K562 (cell line): ENCODE data around the gene SH3D19. TPM values are rescaled to one million over a fixed set of nuclear protein-coding genes. Genes with fewer than 3 reads are reported as not detected.

Experiments
- ATAC-seq: fragments of 200-7000 bp; cut with Tn5 transposase; 3 replicates; pipeline ENCODE4 v1.9.1; 2020; ENCODE audit warnings: moderate library complexity
- BruUV-seq: library from RNA; stranded (reverse); fragments of 400-500 nt; replicated peaks from 2 replicates; lab custom pipeline; 2021; lab: Mats Ljungman, UMichigan
- CTCF ChIA-PET: fragments of 300-600 bp; formaldehyde crosslinking; extraction: SDS; loops from one replicate; lab custom pipeline; 2021; ENCODE audit warnings: low intra/inter-chr PET ratio; lab: Yijun Ruan, JAX
- POLR2A ChIA-PET: fragments of 300-600, 350-650 bp; sonication (Branson Sonifier 250); formaldehyde crosslinking; extraction: SDS; loops from one replicate; lab custom pipeline; 2021; ENCODE audit warnings: antibody characterized with exemption, inconsistent platforms; lab: Yijun Ruan, JAX
- DNase-seq, 4 experiments: peaks; one replicate each; pipeline versions ENCODE4 v3.0.0 to v3.0.0-alpha.2; 2011 to 2018; ENCODE audit warnings: low spot score in 3 of 4, mixed read lengths in 3 of 4; ENCODE audit errors: extremely low read depth in 1 of 4
- FAIRE-seq: peaks from 2 replicates; lab custom pipeline; 2011; peaks lifted over from hg19 to GRCh38; lab: Jason Lieb, UNC
- H2AFZ ChIP-seq: 2 replicates; pipeline ENCODE4 v1.6.0; 2011; ENCODE audit warnings: low read depth, low read length, control low read depth, inconsistent platforms
- H3K27ac ChIP-seq: fragments of 200-600 bp; 3 replicates; pipeline ENCODE4 v1.8.0; 2011; ENCODE audit warnings: low read depth, mild to moderate bottlenecking, control low read depth, inconsistent platforms, low read length, moderate library complexity, mixed read lengths; ENCODE audit errors: extremely low read depth
- H3K27me3 ChIP-seq, 2 experiments: fragments of 300-600 bp in 1 of 2; 2 replicates in 1 of 2; 3 replicates in 1 of 2; pipeline versions ENCODE4 v1.6.0 to v1.8.0; 2011; ENCODE audit warnings: inconsistent platforms in 2 of 2, low read length in 2 of 2, mild to moderate bottlenecking in 1 of 2, mixed read lengths in 1 of 2, moderate library complexity in 1 of 2; ENCODE audit not compliant: control insufficient read depth in 2 of 2, insufficient read depth in 2 of 2
- H3K36me3 ChIP-seq: fragments of 300-600 bp; 3 replicates; pipeline ENCODE4 v1.8.0; 2011; ENCODE audit warnings: mild to moderate bottlenecking, low read length, inconsistent platforms; ENCODE audit not compliant: control insufficient read depth, insufficient read depth
- H3K4me1 ChIP-seq, 2 experiments: fragments of 200-600 bp in 1 of 2; replicated peaks in 1 of 2; 2 replicates in 1 of 2; 3 replicates in 1 of 2; pipeline versions ENCODE4 v1.5.1 to v1.8.0; 2011; ENCODE audit warnings: inconsistent platforms in 2 of 2, low read length in 2 of 2, mild to moderate bottlenecking in 1 of 2, mixed read lengths in 1 of 2, moderate library complexity in 1 of 2; ENCODE audit not compliant: control insufficient read depth in 2 of 2, insufficient read depth in 2 of 2
- H3K4me2 ChIP-seq: 2 replicates; pipeline ENCODE4 v1.6.1; 2011; ENCODE audit warnings: low read length, control low read depth, inconsistent platforms, mixed read lengths; ENCODE audit not compliant: insufficient read depth
- H3K4me3 ChIP-seq: fragments of 200-600 bp; sonication (generic), shearing (Covaris generic); 2 replicates; pipeline ENCODE4 v1.5.1; 2016; ENCODE audit warnings: control low read depth, inconsistent platforms
- H3K79me2 ChIP-seq: fragments of 200-600 bp; 3 replicates; pipeline ENCODE4 v1.8.0; 2011; ENCODE audit warnings: low read length, inconsistent platforms; ENCODE audit not compliant: control insufficient read depth, insufficient read depth
- H3K9ac ChIP-seq, 2 experiments: 2 replicates each; pipeline versions ENCODE4 v1.6.0 to v1.6.1; 2011; ENCODE audit warnings: low read depth in 2 of 2, low read length in 2 of 2, control low read depth in 1 of 2, inconsistent platforms in 1 of 2, mild to moderate bottlenecking in 1 of 2, mixed read lengths in 1 of 2; ENCODE audit not compliant: insufficient read depth in 1 of 2
- H3K9me1 ChIP-seq: one replicate; pipeline ENCODE4 v1.6.0; 2011; ENCODE audit warnings: inconsistent platforms, mild to moderate bottlenecking, low read length, moderate library complexity; ENCODE audit not compliant: control insufficient read depth, insufficient read depth
- H3K9me3 ChIP-seq: replicated peaks from 2 replicates; pipeline ENCODE4 v1.5.1; 2011; ENCODE audit warnings: low read depth, low read length, inconsistent platforms; ENCODE audit not compliant: control insufficient read depth, insufficient read depth
- H4K20me1 ChIP-seq: replicated peaks from 2 replicates; pipeline ENCODE4 v1.6.1; 2011; ENCODE audit warnings: low read length, inconsistent platforms, mixed read lengths; ENCODE audit not compliant: control insufficient read depth, insufficient read depth
- HIVEP1 ChIP-seq: fragments of 250-450 bp; sonication (Bioruptor Pico); IDR thresholded peaks from 2 replicates; pipeline ENCODE4 v1.4.0; 2020; ENCODE audit warnings: mild to moderate bottlenecking
- SAFB2 ChIP-seq: fragments of 200-400 bp; formaldehyde crosslinking; IDR thresholded peaks from 2 replicates; pipeline ENCODE4 v1.6.1; 2018; ENCODE audit warnings: borderline replicate concordance, low read length, low read depth, moderate library complexity; ENCODE audit not compliant: severe bottlenecking
- SRSF7 ChIP-seq: fragments of 200-400 bp; formaldehyde crosslinking; optimal IDR thresholded peaks from 2 replicates; pipeline ENCODE3; 2017; ENCODE audit warnings: mild to moderate bottlenecking, low read depth, low read length
- ZNF347 ChIP-seq: fragments of 450-650 bp; formaldehyde crosslinking; IDR thresholded peaks from 2 replicates; pipeline ENCODE4 v1.4.0; 2020; ENCODE audit warnings: low read depth, mild to moderate bottlenecking, moderate library complexity
- WGBS: fragments of 100-300 bp; shearing (Covaris generic); methylation state at CpG from one replicate; pipeline ENCODE4 v1.1.6; 2016; ENCODE audit warnings: low coverage, mixed read lengths; ENCODE audit not compliant: insufficient coverage; ENCODE audit errors: missing lambda C conversion rate; 5-methylcytosine and 5-hydroxymethylcytosine counted together
- in situ Hi-C: fragments of 300-500 bp; cut with MboI; formaldehyde crosslinking; loops from 4 replicates; pipeline ENCODE4 v1.15.0; 2018; ENCODE audit warnings: inconsistent platforms, mixed read lengths
- intact Hi-C: fragments of 100-400 bp; cut with micrococcal nuclease; formaldehyde crosslinking; loops from 2 replicates; pipeline ENCODE4 v1.14.2; 2022
- polyA plus RNA-seq, 8 experiments: library from polyadenylated mRNA; depleted of rRNA in 4 of 8; stranded (reverse) in 5 of 8; unstranded in 3 of 8; fragments of >200 nt; fragmentation: Nextera tagmentation in 2 of 8; fragmentation: Illumina TruSeq in 1 of 8; extraction: Ambion mirVana in 2 of 8; extraction: Trizol in 1 of 8; gene quantifications; 2 replicates each; pipeline versions ENCODE4 v1.2.1 to v1.2.3, GENCODE V29; 2011 to 2014; ENCODE audit warnings: inconsistent platforms in 1 of 8, missing spikeins in 1 of 8
- total RNA-seq, 7 experiments: library from RNA; depleted of rRNA in 6 of 7; stranded (reverse); fragments of >200 nt in 6 of 7; fragmentation: Illumina TruSeq in 2 of 7; extraction: Trizol in 2 of 7; gene quantifications; 2 replicates each; pipeline versions ENCODE4 v1.2.1 to v1.2.3, GENCODE V29; 2011 to 2021; ENCODE audit warnings: low replicate concordance in 1 of 7

Gene SH3D19
- total and polyA plus RNA-seq, 9 of the 15 experiments (the other 6 are each of a cell fraction or from before 2014, with no cell fraction given) = 0.42 to 2.2 (median 1.1) TPM; not detected in 6

GRCh38 chr4:151355155-151355554 is 29.8 kb upstream of the SH3D19 start:
- Histone ChIP-seq H3K79me2 (no peaks in the 10 kb centered on the region), H3K4me1 (no peaks in the 10 kb centered on the region), H3K4me3 (no peak overlapping the region), H4K20me1 (no peaks in the 10 kb centered on the region), H3K4me2 (no peak overlapping the region), H3K9me3 (no peaks in the 10 kb centered on the region), H2AFZ (no peak overlapping the region), H3K9ac (no peak overlapping the region), H3K27ac (no peak overlapping the region), H3K36me3 (no peaks in the 10 kb centered on the region), H3K9me1 (no peaks in the 10 kb centered on the region), H3K27me3 (no peaks in the 10 kb centered on the region; a peak in 2 of 5 replicates)
- POLR2A ChIA-PET = no interaction called here
- in situ Hi-C loops (no loop called here), intact Hi-C loops (no loop called here)
- CTCF ChIA-PET = no interaction called here
- FAIRE-seq = no peak
- no peak for TF ChIP-seq ZNF347 (CRISPR knock-in tag)
- no peak for DNase-seq
- BruUV-seq = no TSS peak
- WGBS = 0% methylated on average over 4 of the region's 4 CpGs
- ATAC-seq = no peak

- no peaks in the 10 kb centered on the region for H3K36me3 ChIP-seq
- no peak for ATAC-seq
- H2AFZ ChIP-seq = no peak overlapping the region
- no peaks in the 10 kb centered on the region for H3K79me2 ChIP-seq
- H3K27ac ChIP-seq = no peak overlapping the region
- H4K20me1 ChIP-seq = no peaks in the 10 kb centered on the region
- intact Hi-C loops = no loop called here
- TF ChIP-seq HIVEP1 (no peak), SRSF7 (no peak), SAFB2 (no peak)
- no peaks in the 10 kb centered on the region for H3K9me3 ChIP-seq
- WGBS = 0% methylated on average over 9 of the region's 9 CpGs
- H3K4me2 ChIP-seq = no peak overlapping the region
- FAIRE-seq = no peak
- POLR2A ChIA-PET = no interaction called here
- CTCF ChIA-PET = no interaction called here
- in situ Hi-C loops = no loop called here
- no peaks in the 10 kb centered on the region; a peak in 1 of 5 replicates for H3K27me3 ChIP-seq
- no TSS peak for BruUV-seq
- H3K4me3 ChIP-seq = no peak overlapping the region
- no peaks in the 10 kb centered on the region for H3K4me1 ChIP-seq
- H3K9me1 ChIP-seq = no peaks in the 10 kb centered on the region
- H3K9ac ChIP-seq = no peak overlapping the region
- no peak for DNase-seq
Measured at GRCh38 chr4:151347490-151348235, 22.3 kb upstream of the SH3D19 start.
